Endothelial cell of umbilical vein (primary cell): ENCODE data around the gene C13orf46. TPM values are rescaled to one million over a fixed set of nuclear protein-coding genes. Genes with fewer than 3 reads are reported as not detected.

Experiments used
- BruUV-seq: library from RNA; stranded (reverse); fragments of 400-500 nt; replicated peaks from 2 replicates; lab custom pipeline; 2021; lab: Mats Ljungman, UMichigan
- CTCF ChIA-PET: fragments of 300-600, 350-600 bp; sonication (Branson Sonifier 250); formaldehyde crosslinking; loops from one replicate; lab custom pipeline; 2021; ENCODE audit warnings: antibody characterized with exemption, inconsistent platforms; lab: Charles Lee
- POLR2A ChIA-PET: fragments of 300-600, 350-600 bp; sonication (Branson Sonifier 250); formaldehyde crosslinking; loops from one replicate; lab custom pipeline; 2021; ENCODE audit warnings: antibody characterized with exemption, inconsistent platforms; lab: Charles Lee
- DNase-seq: peaks from one replicate; pipeline ENCODE4 v3.0.0-alpha.2; 2011; ENCODE audit warnings: low read depth, low spot score
- FAIRE-seq: peaks from 2 replicates; lab custom pipeline; 2011; peaks lifted over from hg19 to GRCh38; lab: Jason Lieb, UNC
- H2AFZ ChIP-seq: 2 replicates; pipeline ENCODE4 v1.6.0; 2012; ENCODE audit warnings: low read depth, low read length, control low read depth, inconsistent platforms
- H3K27ac ChIP-seq: 2 replicates; pipeline ENCODE4 v1.5.1; 2011; ENCODE audit warnings: low read depth, mild to moderate bottlenecking, control low read depth, low read length, moderate library complexity; ENCODE audit not compliant: insufficient read depth
- H3K27me3 ChIP-seq, 2 experiments: 2 replicates each; pipeline versions ENCODE4 v1.6.0 to v1.6.1; 2011; ENCODE audit warnings: low read length in 2 of 2, mixed read lengths in 1 of 2; ENCODE audit not compliant: control insufficient read depth in 2 of 2, insufficient read depth in 2 of 2
- H3K36me3 ChIP-seq, 2 experiments: 2 replicates in 1 of 2; 3 replicates in 1 of 2; pipeline ENCODE4 v1.5.1; 2011; ENCODE audit warnings: low read length in 2 of 2, mild to moderate bottlenecking in 1 of 2, moderate library complexity in 1 of 2; ENCODE audit not compliant: control insufficient read depth in 2 of 2, insufficient read depth in 2 of 2; ENCODE audit errors: extremely low read depth in 1 of 2
- H3K4me1 ChIP-seq: 3 replicates; pipeline ENCODE4 v1.5.1; 2011; ENCODE audit warnings: mild to moderate bottlenecking, low read length; ENCODE audit not compliant: control insufficient read depth, insufficient read depth; ENCODE audit errors: extremely low read depth
- H3K4me2 ChIP-seq: 2 replicates; pipeline ENCODE4 v1.6.1; 2011; ENCODE audit warnings: low read length, control low read depth, mixed read lengths; ENCODE audit not compliant: insufficient read depth
- H3K4me3 ChIP-seq, 3 experiments: fragments of 200-600 bp in 1 of 3; sonication (generic), shearing (Covaris generic) in 1 of 3; replicated peaks in 1 of 3; 2 replicates each; pipeline ENCODE4 v1.5.1; 2011 to 2016; ENCODE audit warnings: control low read depth in 3 of 3, low read length in 3 of 3, mild to moderate bottlenecking in 2 of 3, inconsistent platforms in 1 of 3, low read depth in 1 of 3, moderate library complexity in 1 of 3; ENCODE audit not compliant: insufficient read depth in 1 of 3
- H3K79me2 ChIP-seq: 2 replicates; pipeline ENCODE4 v1.6.0; 2012; ENCODE audit warnings: low read length, inconsistent platforms; ENCODE audit not compliant: control insufficient read depth, insufficient read depth
- H3K9ac ChIP-seq: replicated peaks from 2 replicates; pipeline ENCODE3; 2011; ENCODE audit warnings: low read length, control low read depth; ENCODE audit not compliant: insufficient read depth; ENCODE audit errors: extremely low read depth
- H3K9me1 ChIP-seq: replicated peaks from 3 replicates; pipeline ENCODE4 v1.6.0; 2011; ENCODE audit warnings: mild to moderate bottlenecking, low read length; ENCODE audit not compliant: control insufficient read depth, insufficient read depth; ENCODE audit errors: extremely low read depth
- H3K9me3 ChIP-seq: replicated peaks from 2 replicates; pipeline ENCODE4 v1.5.1; 2012; ENCODE audit warnings: low read length, inconsistent platforms; ENCODE audit not compliant: control insufficient read depth, insufficient read depth
- H4K20me1 ChIP-seq: replicated peaks from 2 replicates; pipeline ENCODE3; 2011; ENCODE audit warnings: mild to moderate bottlenecking, low read length; ENCODE audit not compliant: control insufficient read depth, insufficient read depth; ENCODE audit errors: extremely low read depth
- CTCF ChIP-seq, 2 donors: IDR thresholded peaks; 1 replicate in 1 of 2; 2 replicates in 1 of 2; pipeline ENCODE4 v1.5.1; 2011; ENCODE audit warnings: low read length in 2 of 2, mild to moderate bottlenecking in 2 of 2, moderate library complexity in 2 of 2, control low read depth in 1 of 2, inconsistent platforms in 1 of 2, low read depth in 1 of 2; ENCODE audit not compliant: insufficient read depth in 1 of 2; ENCODE audit errors: extremely low read depth in 1 of 2
- FOS ChIP-seq: IDR thresholded peaks from 2 replicates; pipeline ENCODE4 v1.6.1; 2011; ENCODE audit warnings: mild to moderate bottlenecking, low read length, moderate library complexity, borderline replicate concordance; ENCODE audit not compliant: insufficient read depth
- MAX ChIP-seq: IDR thresholded peaks from 2 replicates; pipeline ENCODE4 v1.6.1; 2011; ENCODE audit not compliant: insufficient read depth, insufficient read length
- POLR2A ChIP-seq: IDR thresholded peaks from 2 replicates; pipeline ENCODE4 v1.6.1; 2012; ENCODE audit warnings: low read depth, mild to moderate bottlenecking, control low read depth, low read length
- dilution Hi-C: fragments of 300-500 bp; cut with MboI; formaldehyde crosslinking; loops from one replicate; pipeline ENCODE4 v1.15.0; 2019; ENCODE audit warnings: low sequenced_read_pairs; ENCODE audit not compliant: extremely low pct_ligation_motif_present
- intact Hi-C: fragments of 100-400 bp; cut with micrococcal nuclease; formaldehyde crosslinking; loops from one replicate; pipeline ENCODE4 v1.10.0; 2022
- polyA plus RNA-seq, 4 experiments: library from polyadenylated mRNA; depleted of rRNA in 3 of 4; stranded (reverse) in 3 of 4; unstranded in 1 of 4; fragments of >200 nt; gene quantifications; 2 replicates each; pipeline versions ENCODE4 v1.2.1 to v1.2.3, GENCODE V29; 2011 to 2012; ENCODE audit warnings: missing spikeins in 1 of 4
- total RNA-seq: library from RNA; stranded (reverse); gene quantifications from 2 replicates; pipeline ENCODE4 v1.2.3, GENCODE V29; 2021

Gene C13orf46
- total and polyA plus RNA-seq, 2 donors (not counting 3 experiments of a cell fraction or from before 2014, with no cell fraction given): 1.3 to 1.7 TPM

- CTCF ChIA-PET: no interaction called here
- no TSS peak for BruUV-seq
- no peak for FAIRE-seq
Measured at GRCh38 chr13:113921763-113922162, 52.1 kb downstream of the C13orf46 start.

More at GRCh38 chr13:113921763-113922162, 52.1 kb downstream of the C13orf46 start:
- no peaks in the 10 kb centered on the region for H3K9me1 ChIP-seq
- no peaks in the 10 kb centered on the region for H3K4me1 ChIP-seq
- H3K4me2 ChIP-seq: no peak overlapping the region
- DNase-seq: no peak
- H3K36me3 ChIP-seq: no peaks in the 10 kb centered on the region
- H2AFZ ChIP-seq: no peak overlapping the region
- TF ChIP-seq MAX (no peak), FOS (no peak), POLR2A (no peak), CTCF (IDR thresholded peaks at IDR 0.05; ENCODE audit: extremely low read depth in 1 of 2, insufficient read depth in 1 of 2, low read depth in 1 of 2, low read length in 2 of 2) (no peak)
- H3K27ac ChIP-seq: no peak overlapping the region
- no peak overlapping the region for H3K4me3 ChIP-seq
- POLR2A ChIA-PET: no interaction called here
- H3K79me2 ChIP-seq: no peaks in the 10 kb centered on the region
- intact Hi-C loops: no loop called here
- dilution Hi-C loops: no loop called here
- H3K9ac ChIP-seq: no peak overlapping the region
- no peaks in the 10 kb centered on the region for H3K9me3 ChIP-seq
- H3K27me3 ChIP-seq: peaks cover 5 to 7% of the 10 kb centered on the region in 2 experiments
- H4K20me1 ChIP-seq: no peaks in the 10 kb centered on the region
